GM21576 (cell line): ENCODE measurements around the gene ARV1.
"Not testable (repeated sequence)": the region's sequence is repeated elsewhere in the genome, so short reads cannot be mapped to it uniquely, and the experiment has no call there.

Experiments used
- ATAC-seq: cut with Tn5 transposase; IDR thresholded peaks from one replicate; pipeline ENCODE4 v1.9.1; 2021; ENCODE audit warnings: mild to moderate bottlenecking, moderate library complexity; ENCODE audit not compliant: unreplicated experiment

ARV1 gene

GRCh38 chr1:231040800-231041718 is 62.2 kb downstream of the ARV1 start:
- ATAC-seq, result no peak

GRCh38 chr1:231041719-231042261 is 62.9 kb downstream of the ARV1 start:
- ATAC-seq, result no peak

- no peak for ATAC-seq
These were observed 65.7 kb downstream of the ARV1 start for GRCh38 chr1:231044588-231044987.

GRCh38 chr1:231045286-231045685 is 66.4 kb downstream of the ARV1 start:
- no peak for ATAC-seq

- ATAC-seq, result not testable (repeated sequence)
These were observed 67.2 kb downstream of the ARV1 start for GRCh38 chr1:231045921-231046729.

GRCh38 chr1:231046730-231047395 is 68.0 kb downstream of the ARV1 start:
- no peak for ATAC-seq

GRCh38 chr1:231047529-231047928 is 68.6 kb downstream of the ARV1 start:
- not testable (repeated sequence) for ATAC-seq

- ATAC-seq, result not testable (repeated sequence)
These were observed 69.5 kb downstream of the ARV1 start for GRCh38 chr1:231048419-231048818.

- ATAC-seq, result no peak
These were observed 70.5 kb downstream of the ARV1 start for GRCh38 chr1:231049121-231049979.
